B cell (primary cell): Measurements from ENCODE around the gene MTCP1. TPM values are rescaled to one million over a fixed set of nuclear protein-coding genes. Genes with fewer than 3 reads are reported as not detected.

Source experiments
- ATAC-seq: fragments of 200-7000 bp; cut with Tn5 transposase; one replicate; pipeline ENCODE4 v1.10.0; 2021; ENCODE audit warnings: low read depth, mild to moderate bottlenecking, moderate number of reproducible peaks, moderate library complexity
- CTCF ChIA-PET: fragments of 350-600 bp; sonication (Branson Sonifier 250); formaldehyde crosslinking; loops from one replicate; lab custom pipeline; 2021; ENCODE audit warnings: antibody characterized with exemption, inconsistent platforms; lab: Charles Lee
- POLR2A ChIA-PET: fragments of 350-600 bp; sonication (Branson Sonifier 250); formaldehyde crosslinking; loops from one replicate; lab custom pipeline; 2021; ENCODE audit warnings: antibody characterized with exemption; lab: Charles Lee
- DNase-seq: peaks from one replicate; pipeline ENCODE4 v3.0.0; 2013
- H2AFZ ChIP-seq: 2 replicates; pipeline ENCODE4 v1.6.1; 2012; ENCODE audit warnings: mild to moderate bottlenecking, low read depth, low read length; ENCODE audit not compliant: insufficient read depth, poor library complexity, severe bottlenecking
- H3K27ac ChIP-seq, 2 donors: 1 replicate in 1 of 2; 2 replicates in 1 of 2; pipeline ENCODE4 v1.5.1; 2012 to 2013; ENCODE audit warnings: low read length in 2 of 2, mild to moderate bottlenecking in 2 of 2, moderate library complexity in 1 of 2
- H3K27me3 ChIP-seq, 4 experiments: fragments of 200-600 bp in 1 of 4; sonication (generic) in 1 of 4; replicated peaks in 1 of 4; 1 replicate in 2 of 4; 2 replicates in 2 of 4; pipeline versions ENCODE4 v1.6.1 to v1.7.0; 2013 to 2016; ENCODE audit warnings: low read length in 3 of 4, mild to moderate bottlenecking in 2 of 4, mixed read lengths in 1 of 4, moderate library complexity in 1 of 4; ENCODE audit not compliant: insufficient read depth in 4 of 4, control insufficient read depth in 3 of 4; ENCODE audit errors: control extremely low read depth in 1 of 4
- H3K36me3 ChIP-seq, 2 experiments: replicated peaks in 1 of 2; 1 replicate in 1 of 2; 2 replicates in 1 of 2; pipeline versions ENCODE4 v1.6.1 to v1.7.1; 2013; ENCODE audit warnings: low read length in 1 of 2; ENCODE audit not compliant: insufficient read depth in 2 of 2, control insufficient read depth in 1 of 2; ENCODE audit errors: control extremely low read depth in 1 of 2, extremely low read depth in 1 of 2
- H3K4me1 ChIP-seq, 2 donors: fragments of 200-600 bp in 1 of 2; sonication (generic) in 1 of 2; 1 replicate in 1 of 2; 2 replicates in 1 of 2; pipeline versions ENCODE4 v1.5.1 to v1.6.1; 2013 to 2017; ENCODE audit warnings: low read length in 2 of 2; ENCODE audit not compliant: control insufficient read depth in 2 of 2, insufficient read depth in 2 of 2
- H3K4me2 ChIP-seq: replicated peaks from 2 replicates; pipeline ENCODE3; 2012; ENCODE audit warnings: mild to moderate bottlenecking, low read depth, low read length; ENCODE audit not compliant: poor library complexity, severe bottlenecking
- H3K4me3 ChIP-seq, 5 experiments: fragments of 200-600 bp in 1 of 5; sonication (generic) in 1 of 5; 1 replicate in 3 of 5; 2 replicates in 2 of 5; pipeline versions ENCODE4 v1.5.1 to v1.7.0; 2011 to 2016; ENCODE audit warnings: low read length in 4 of 5, mild to moderate bottlenecking in 4 of 5, low read depth in 2 of 5, control low read depth in 1 of 5, moderate library complexity in 1 of 5; ENCODE audit not compliant: insufficient read depth in 1 of 5; ENCODE audit errors: control extremely low read depth in 1 of 5, extremely low read depth in 1 of 5
- H3K79me2 ChIP-seq: fragments of 200-600 bp; sonication (generic); one replicate; pipeline ENCODE4 v1.6.0; 2016; ENCODE audit warnings: low read length; ENCODE audit not compliant: control insufficient read depth, insufficient read depth
- H3K9ac ChIP-seq: fragments of 200-600 bp; sonication (generic); 2 replicates; pipeline ENCODE4 v1.6.1; 2017; ENCODE audit warnings: mild to moderate bottlenecking, low read length, moderate library complexity
- H3K9me3 ChIP-seq, 3 donors: one replicate each; pipeline versions ENCODE4 v1.6.1 to v1.7.1; 2013; ENCODE audit warnings: low read length in 2 of 3; ENCODE audit not compliant: control insufficient read depth in 2 of 3, insufficient read depth in 1 of 3; ENCODE audit errors: control extremely low read depth in 1 of 3
- H4K20me1 ChIP-seq: 2 replicates; pipeline ENCODE4 v1.6.0; 2012; ENCODE audit warnings: mild to moderate bottlenecking, low read length; ENCODE audit not compliant: insufficient read depth, control insufficient read depth, poor library complexity, severe bottlenecking
- H3K27ac Mint-ChIP-seq: one replicate; pipeline ENCODE4 v1.8.0; 2021; ENCODE audit warnings: mixed read lengths
- H3K27me3 Mint-ChIP-seq: one replicate; pipeline ENCODE4 v1.8.0; 2021; ENCODE audit warnings: mixed read lengths
- H3K4me1 Mint-ChIP-seq: one replicate; pipeline ENCODE4 v1.8.0; 2021; ENCODE audit warnings: mixed read lengths
- H3K4me3 Mint-ChIP-seq: one replicate; pipeline ENCODE4 v1.8.0; 2021; ENCODE audit warnings: mixed read lengths
- H3K9me3 Mint-ChIP-seq: one replicate; pipeline ENCODE4 v1.8.0; 2022; ENCODE audit warnings: mixed read lengths; ENCODE audit not compliant: insufficient read depth
- CTCF ChIP-seq: fragments of 200-600 bp; IDR thresholded peaks from one replicate; pipeline ENCODE4 v1.8.0; 2022; ENCODE audit warnings: antibody characterized with exemption, mild to moderate bottlenecking
- EZH2 ChIP-seq: IDR thresholded peaks from 2 replicates; pipeline ENCODE4 v1.6.1; 2012; ENCODE audit warnings: borderline replicate concordance, low read depth, mild to moderate bottlenecking, moderate library complexity, low read length; ENCODE audit not compliant: insufficient read depth, poor library complexity, severe bottlenecking
- WGBS: methylation state at CpG from one replicate; pipeline ENCODE4 v1.1.5; 2013; ENCODE audit warnings: missing lambda C conversion rate; ENCODE audit not compliant: insufficient coverage; 5-methylcytosine and 5-hydroxymethylcytosine counted together
- intact Hi-C: fragments of 100-400 bp; cut with micrococcal nuclease; formaldehyde crosslinking; loops from one replicate; pipeline ENCODE4 v1.10.0; 2022
- polyA plus RNA-seq: library from polyadenylated mRNA; depleted of rRNA; stranded (reverse); fragments of >200 nt; gene quantifications from 2 replicates; pipeline ENCODE4 v1.2.3, GENCODE V29; 2012
- total RNA-seq, 2 donors: library from RNA; stranded (reverse); fragments of 120-200 nt in 1 of 2; gene quantifications; 1 replicate in 1 of 2; 2 replicates in 1 of 2; pipeline versions ENCODE4 v1.2.3 to v1.2.4, GENCODE V29; 2013 to 2022

MTCP1 gene
- total and polyA plus RNA-seq, 2 donors (not counting 1 experiment from before 2014, with no cell fraction given) = 2.9 to 20.3 TPM

- Histone ChIP-seq H2AFZ (no peak overlapping the region), H3K4me1 (peaks cover 0 to 9% of the 10 kb centered on the region in 2 donors), H3K4me3 (no peak overlapping the region), H4K20me1 (no peaks in the 10 kb centered on the region), H3K4me2 (no peak overlapping the region), H3K36me3 (peaks cover 0 to 23% of the 10 kb centered on the region in 2 experiments), H3K9me3 (no peaks in the 10 kb centered on the region), H3K9ac (no peak overlapping the region), H3K27ac (no peak overlapping the region), H3K27me3 (no peaks in the 10 kb centered on the region), H3K79me2 (no peaks in the 10 kb centered on the region)
- Mint-ChIP-seq H3K4me3 (no peak overlapping the region), H3K27ac (no peak overlapping the region), H3K4me1 (peaks cover 8% of the 10 kb centered on the region), H3K9me3 (no peaks in the 10 kb centered on the region), H3K27me3 (no peaks in the 10 kb centered on the region)
- no peak for TF ChIP-seq CTCF
- TF ChIP-seq EZH2 = no peak
- intact Hi-C loops = no loop called here
- WGBS = 100% methylated on average over 1 of the region's 5 CpGs
- ChIA-PET CTCF (no interaction called here), POLR2A (no interaction called here)
- no peak for ATAC-seq
- no peak for DNase-seq
These were observed 18.0 kb downstream of the MTCP1 start for GRCh38 chrX:155052738-155053498.

- no peaks in the 10 kb centered on the region for H3K9me3 Mint-ChIP-seq
- Histone ChIP-seq H2AFZ (no peak overlapping the region), H3K79me2 (peaks cover under 1% of the 10 kb centered on the region), H3K36me3 (peaks cover 0 to 32% of the 10 kb centered on the region in 2 experiments), H4K20me1 (peaks cover 4% of the 10 kb centered on the region), H3K4me3 (no peak overlapping the region), H3K27me3 (no peaks in the 10 kb centered on the region), H3K9me3 (no peaks in the 10 kb centered on the region), H3K27ac (no peak overlapping the region), H3K4me1 (no peaks in the 10 kb centered on the region), H3K4me2 (no peak overlapping the region), H3K9ac (no peak overlapping the region)
- intact Hi-C loops = no loop called here
- H3K4me1 Mint-ChIP-seq = peaks cover 4% of the 10 kb centered on the region
- no peak for ATAC-seq
- no peaks in the 10 kb centered on the region for H3K27me3 Mint-ChIP-seq
- no peak overlapping the region for H3K27ac Mint-ChIP-seq
- no peak overlapping the region for H3K4me3 Mint-ChIP-seq
- TF ChIP-seq EZH2 (no peak), CTCF (peak; percentile 59)
- ChIA-PET POLR2A (no interaction called here), CTCF (interaction anchor here (0.6 to 1.5 kb wide), 4 partner anchors 10 to 23 kb away, joined by 3 read pairs; partner anchors contain the start of gene BRCC3)
- no CpG with 5 or more reads among the region's 9 CpGs for WGBS
- peak; percentile 46 for DNase-seq
These were observed 21.8 kb downstream of the MTCP1 start for GRCh38 chrX:155048977-155049619.
